Measurements from ENCODE around the gene ABCC8. TPM values are rescaled to one million over a fixed set of nuclear protein-coding genes. Genes with fewer than 3 reads are reported as not detected.

Gene ABCC8
- total RNA-seq, 5 donors from 2014 or later (not counting 1 experiment from before 2014, with no cell fraction given) = not detected

DNA sequence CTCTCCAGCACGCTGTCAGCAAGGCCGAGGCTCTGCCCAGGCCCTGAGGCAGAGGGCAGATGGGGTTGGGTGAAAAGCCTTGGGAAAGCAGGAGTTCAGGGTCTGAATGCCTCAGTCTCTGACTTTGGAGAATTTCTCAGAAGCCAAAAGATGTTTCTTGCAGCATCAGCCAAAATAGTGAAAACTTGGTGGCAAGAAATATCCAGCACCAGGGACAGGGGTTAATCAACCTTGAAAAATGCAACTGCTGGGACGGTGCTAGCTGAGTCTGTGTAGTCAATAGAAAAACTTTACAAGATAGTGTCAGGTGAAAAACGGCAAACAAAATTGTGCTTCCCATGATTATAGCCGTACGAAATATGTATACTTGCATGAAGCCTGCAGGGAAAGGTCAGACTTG is 1.4 kb upstream of the ABCC8 start:
- Histone ChIP-seq H3K9me3 (no peaks in the 10 kb centered on the region), H3K36me3 (ENCODE audit: control insufficient read depth in 2 of 2, extremely low read depth in 1 of 2, insufficient read depth in 1 of 2, low read length in 1 of 2) (no peaks in the 10 kb centered on the region), H3K4me3 (ENCODE audit: control insufficient read depth in 1 of 2, extremely low read depth in 1 of 2, low read length in 1 of 2) (no peak overlapping the region), H3K4me1 (ENCODE audit: control insufficient read depth in 1 of 2, extremely low read depth in 1 of 2, insufficient read depth in 2 of 2, low read length in 2 of 2) (no peaks in the 10 kb centered on the region), H3K27me3 (replicated peaks in 1 of 2; ENCODE audit: control insufficient read depth in 2 of 2, extremely low read depth in 1 of 2, insufficient read depth in 2 of 2, low read length in 1 of 2) (peaks cover 7 to 41% of the 10 kb centered on the region in 2 experiments), H3K27ac (ENCODE audit: low read length) (no peak overlapping the region)
- H3K27me3 Mint-ChIP-seq = peaks cover 43 to 55% of the 10 kb centered on the region in 2 donors
- H3K36me3 Mint-ChIP-seq = no peaks in the 10 kb centered on the region
- no peaks in the 10 kb centered on the region for H3K9me3 Mint-ChIP-seq
- ATAC-seq (replicated peaks in 1 of 4) = no peak
- WGBS (ENCODE audit: insufficient coverage) = 77% methylated on average over 6 of the region's 6 CpGs
- no peak overlapping the region for H3K4me3 Mint-ChIP-seq
- H3K27ac Mint-ChIP-seq = no peak overlapping the region
- DNase-seq = no peak
- CTCF ChIA-PET = no interaction called here
- POLR2A ChIA-PET = no interaction called here
- H3K4me1 Mint-ChIP-seq = peaks cover 4 to 10% (median 10%) of the 10 kb centered on the region in 3 donors

- H3K27ac ChIP-seq (ENCODE audit: low read length) = no peak overlapping the region
- no peak for ATAC-seq (replicated peaks in 1 of 4)
- Mint-ChIP-seq H3K4me3 (no peak overlapping the region), H3K4me1 (peaks cover 4 to 10% (median 10%) of the 10 kb centered on the region in 3 donors), H3K27ac (no peak overlapping the region), H3K36me3 (no peaks in the 10 kb centered on the region), H3K27me3 (peaks cover 43 to 62% of the 10 kb centered on the region in 2 donors), H3K9me3 (no peaks in the 10 kb centered on the region)
- H3K9me3 ChIP-seq = no peaks in the 10 kb centered on the region
- no peaks in the 10 kb centered on the region for H3K4me1 ChIP-seq (ENCODE audit: control insufficient read depth in 1 of 2, extremely low read depth in 1 of 2, insufficient read depth in 2 of 2, low read length in 2 of 2)
- CTCF ChIA-PET = no interaction called here
- POLR2A ChIA-PET = no interaction called here
- peaks cover 7 to 45% of the 10 kb centered on the region in 2 experiments for H3K27me3 ChIP-seq (replicated peaks in 1 of 2; ENCODE audit: control insufficient read depth in 2 of 2, extremely low read depth in 1 of 2, insufficient read depth in 2 of 2, low read length in 1 of 2)
- no peaks in the 10 kb centered on the region for H3K36me3 ChIP-seq (ENCODE audit: control insufficient read depth in 2 of 2, extremely low read depth in 1 of 2, insufficient read depth in 1 of 2, low read length in 1 of 2)
- no peak for DNase-seq
- no peak overlapping the region for H3K4me3 ChIP-seq (ENCODE audit: control insufficient read depth in 1 of 2, extremely low read depth in 1 of 2, low read length in 1 of 2)
- WGBS (ENCODE audit: insufficient coverage) = 58% methylated on average over 4 of the region's 6 CpGs
Measured at GRCh38 chr11:17477361-17477760, 716 bp upstream of the ABCC8 start.

DNA sequence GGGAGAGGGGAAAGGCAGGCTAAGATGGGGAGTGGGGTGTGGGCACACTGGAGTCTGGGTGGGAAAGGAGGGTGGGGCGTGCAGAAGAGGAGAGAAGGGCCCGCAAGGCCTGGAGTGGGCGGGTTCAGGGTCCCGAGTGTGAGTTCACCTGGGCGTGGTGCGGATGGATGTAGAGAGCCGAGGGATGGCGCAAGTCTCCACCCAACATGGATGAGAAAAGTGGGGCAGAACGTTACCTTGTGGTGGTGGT is 364 bp upstream of the ABCC8 start:
- no peak for ATAC-seq (replicated peaks in 1 of 4)
- H3K27ac ChIP-seq (ENCODE audit: low read length) = no peak overlapping the region
- H3K9me3 ChIP-seq = no peaks in the 10 kb centered on the region
- Mint-ChIP-seq H3K9me3 (no peaks in the 10 kb centered on the region), H3K27ac (no peak overlapping the region), H3K4me3 (no peak overlapping the region), H3K4me1 (peaks cover 4 to 10% (median 10%) of the 10 kb centered on the region in 3 donors), H3K27me3 (peaks cover 43 to 62% of the 10 kb centered on the region in 2 donors), H3K36me3 (no peaks in the 10 kb centered on the region)
- no peak overlapping the region for H3K4me3 ChIP-seq (ENCODE audit: control insufficient read depth in 1 of 2, extremely low read depth in 1 of 2, low read length in 1 of 2)
- CTCF ChIA-PET = no interaction called here
- DNase-seq = no peak
- POLR2A ChIA-PET = interaction anchor here in 1 of 2 donors (0.8 kb wide), 1 partner anchor 27 kb away, joined by 3 read pairs; no protein-coding TSS in a partner anchor
- H3K4me1 ChIP-seq (ENCODE audit: control insufficient read depth in 1 of 2, extremely low read depth in 1 of 2, insufficient read depth in 2 of 2, low read length in 2 of 2) = no peaks in the 10 kb centered on the region
- 6% methylated on average over 7 of the region's 9 CpGs for WGBS (ENCODE audit: insufficient coverage)
- H3K36me3 ChIP-seq (ENCODE audit: control insufficient read depth in 2 of 2, extremely low read depth in 1 of 2, insufficient read depth in 1 of 2, low read length in 1 of 2) = no peaks in the 10 kb centered on the region
- peaks cover 7 to 45% of the 10 kb centered on the region in 2 experiments for H3K27me3 ChIP-seq (replicated peaks in 1 of 2; ENCODE audit: control insufficient read depth in 2 of 2, extremely low read depth in 1 of 2, insufficient read depth in 2 of 2, low read length in 1 of 2)

- Mint-ChIP-seq H3K4me1 (peaks cover 4 to 10% (median 10%) of the 10 kb centered on the region in 3 donors), H3K9me3 (no peaks in the 10 kb centered on the region), H3K4me3 (peak overlapping the region in 1 of 3 donors; percentile 40), H3K27ac (no peak overlapping the region), H3K36me3 (no peaks in the 10 kb centered on the region), H3K27me3 (peaks cover 51 to 70% of the 10 kb centered on the region in 2 donors)
- Histone ChIP-seq H3K36me3 (ENCODE audit: control insufficient read depth in 2 of 2, extremely low read depth in 1 of 2, insufficient read depth in 1 of 2, low read length in 1 of 2) (no peaks in the 10 kb centered on the region), H3K27ac (ENCODE audit: low read length) (no peak overlapping the region), H3K9me3 (no peaks in the 10 kb centered on the region), H3K4me3 (ENCODE audit: control insufficient read depth in 1 of 2, extremely low read depth in 1 of 2, low read length in 1 of 2) (no peak overlapping the region), H3K4me1 (ENCODE audit: control insufficient read depth in 1 of 2, extremely low read depth in 1 of 2, insufficient read depth in 2 of 2, low read length in 2 of 2) (no peaks in the 10 kb centered on the region), H3K27me3 (replicated peaks in 1 of 2; ENCODE audit: control insufficient read depth in 2 of 2, extremely low read depth in 1 of 2, insufficient read depth in 2 of 2, low read length in 1 of 2) (peaks cover 7 to 53% of the 10 kb centered on the region in 2 experiments)
- ChIA-PET CTCF (no interaction called here), POLR2A (no interaction called here)
- ATAC-seq (replicated peaks in 1 of 4) (no peak), DNase-seq (no peak)
- WGBS (ENCODE audit: insufficient coverage) = 16% methylated on average over 17 of the region's 31 CpGs
Measured at GRCh38 chr11:17475666-17476316, 854 bp downstream of the ABCC8 start.

DNA sequence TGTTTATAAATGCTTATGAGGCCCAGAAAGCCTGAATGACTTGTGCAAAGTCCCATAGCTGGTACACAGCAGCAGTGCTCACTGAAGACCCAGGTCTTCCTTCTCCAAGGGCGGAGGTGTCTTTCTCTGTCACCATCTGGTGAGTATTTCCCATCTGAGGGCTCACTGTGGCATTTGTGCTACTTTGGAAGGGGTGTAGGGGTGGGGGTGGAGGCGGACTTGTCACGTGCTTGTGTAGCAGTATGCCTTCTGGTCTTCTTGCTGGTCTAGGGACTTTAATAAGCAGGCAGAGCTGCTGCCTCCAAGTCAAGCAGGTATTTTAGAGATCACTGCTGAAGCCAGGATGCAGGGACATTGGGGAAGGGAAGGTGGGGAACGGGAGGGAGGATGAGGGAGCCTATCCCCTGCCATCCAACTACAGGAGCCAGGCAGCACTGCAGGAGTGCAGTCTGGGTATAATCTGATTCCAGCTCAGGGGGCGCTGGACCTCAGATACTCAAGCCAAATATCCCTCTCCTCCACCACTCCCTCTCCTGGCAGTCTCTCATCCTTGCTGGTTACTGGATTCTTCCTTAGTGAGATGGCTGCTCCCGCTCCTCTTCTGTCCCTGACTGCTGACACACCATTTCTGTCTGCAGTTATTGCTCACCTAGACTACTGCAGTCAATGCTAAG is 3.4 kb downstream of the ABCC8 start:
- DNase-seq = no peak
- Histone ChIP-seq H3K36me3 (ENCODE audit: control insufficient read depth in 2 of 2, extremely low read depth in 1 of 2, insufficient read depth in 1 of 2, low read length in 1 of 2) (no peaks in the 10 kb centered on the region), H3K4me1 (ENCODE audit: control insufficient read depth in 1 of 2, extremely low read depth in 1 of 2, insufficient read depth in 2 of 2, low read length in 2 of 2) (no peaks in the 10 kb centered on the region), H3K4me3 (ENCODE audit: control insufficient read depth in 1 of 2, extremely low read depth in 1 of 2, low read length in 1 of 2) (no peak overlapping the region), H3K9me3 (no peaks in the 10 kb centered on the region), H3K27me3 (replicated peaks in 1 of 2; ENCODE audit: control insufficient read depth in 2 of 2, extremely low read depth in 1 of 2, insufficient read depth in 2 of 2, low read length in 1 of 2) (peaks cover 7 to 56% of the 10 kb centered on the region in 2 experiments), H3K27ac (ENCODE audit: low read length) (no peak overlapping the region)
- no peak overlapping the region for H3K4me3 Mint-ChIP-seq
- ChIA-PET CTCF (no interaction called here), POLR2A (no interaction called here)
- H3K36me3 Mint-ChIP-seq = no peaks in the 10 kb centered on the region
- H3K27me3 Mint-ChIP-seq = peaks cover 46 to 58% of the 10 kb centered on the region in 2 donors
- WGBS (ENCODE audit: insufficient coverage) = 39% methylated on average over 5 of the region's 6 CpGs
- no peaks in the 10 kb centered on the region for H3K9me3 Mint-ChIP-seq
- no peak for ATAC-seq (replicated peaks in 1 of 4)
- H3K27ac Mint-ChIP-seq = no peak overlapping the region
- peaks cover 2 to 10% (median 6%) of the 10 kb centered on the region in 3 donors for H3K4me1 Mint-ChIP-seq

DNA sequence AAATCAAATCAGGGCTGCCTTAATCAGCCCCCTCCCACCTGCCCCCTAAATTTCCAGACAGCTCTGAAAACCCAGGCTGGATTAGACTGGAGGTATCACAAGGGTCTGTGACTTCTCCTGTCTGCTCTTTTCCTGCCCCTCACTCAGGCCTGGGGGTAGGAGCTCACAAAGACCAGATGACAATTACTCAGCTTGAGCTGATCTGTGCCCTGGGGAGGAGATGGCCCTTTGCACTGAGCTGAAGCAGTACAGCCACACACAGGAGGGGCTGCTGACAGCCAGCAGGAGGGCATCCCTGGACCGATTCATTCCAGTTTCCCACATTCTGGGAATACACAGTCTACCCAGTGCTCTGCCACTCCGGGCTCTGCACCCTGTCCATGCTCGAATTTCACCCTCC is 4.2 kb downstream of the ABCC8 start:
- H3K27ac Mint-ChIP-seq = no peak overlapping the region
- no peak for DNase-seq
- POLR2A ChIA-PET = no interaction called here

More for the DNA sequence above, 4.2 kb downstream of the ABCC8 start:
- Mint-ChIP-seq H3K9me3 (no peaks in the 10 kb centered on the region), H3K4me1 (peaks cover 2 to 10% (median 6%) of the 10 kb centered on the region in 3 donors), H3K27me3 (peaks cover 41 to 53% of the 10 kb centered on the region in 2 donors), H3K36me3 (no peaks in the 10 kb centered on the region), H3K4me3 (no peak overlapping the region)
- H3K4me1 ChIP-seq (ENCODE audit: control insufficient read depth in 1 of 2, extremely low read depth in 1 of 2, insufficient read depth in 2 of 2, low read length in 2 of 2) = no peaks in the 10 kb centered on the region
- CTCF ChIA-PET = no interaction called here
- H3K9me3 ChIP-seq = no peaks in the 10 kb centered on the region
- H3K27ac ChIP-seq (ENCODE audit: low read length) = no peak overlapping the region
- ATAC-seq (replicated peaks in 1 of 4) = no peak
- H3K36me3 ChIP-seq (ENCODE audit: control insufficient read depth in 2 of 2, extremely low read depth in 1 of 2, insufficient read depth in 1 of 2, low read length in 1 of 2) = no peaks in the 10 kb centered on the region
- H3K27me3 ChIP-seq (replicated peaks in 1 of 2; ENCODE audit: control insufficient read depth in 2 of 2, extremely low read depth in 1 of 2, insufficient read depth in 2 of 2, low read length in 1 of 2) = peaks cover 3 to 52% of the 10 kb centered on the region in 2 experiments
- WGBS (ENCODE audit: insufficient coverage) = 27% methylated on average over 3 of the region's 3 CpGs
- H3K4me3 ChIP-seq (ENCODE audit: control insufficient read depth in 1 of 2, extremely low read depth in 1 of 2, low read length in 1 of 2) = no peak overlapping the region

All from T-cell (primary cell).